ENCODE data around the gene ATP6V1F.

DNA sequence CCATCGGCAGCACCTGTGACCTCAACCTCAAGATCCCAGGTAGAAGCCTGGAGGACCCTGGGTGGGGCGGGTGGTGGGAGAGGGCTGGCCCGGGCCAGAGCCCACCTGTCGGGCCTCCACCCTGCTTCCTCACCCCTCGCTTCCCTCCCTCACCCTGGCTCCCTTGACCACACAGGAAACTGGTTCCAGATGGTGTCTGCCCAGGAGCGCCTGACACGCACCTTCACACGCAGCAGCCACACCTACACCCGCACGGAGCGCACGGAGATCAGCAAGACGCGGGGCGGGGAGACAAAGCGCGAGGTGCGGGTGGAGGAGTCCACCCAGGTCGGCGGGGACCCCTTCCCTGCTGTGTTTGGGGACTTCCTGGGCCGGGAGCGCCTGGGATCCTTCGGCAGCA, 8.9 kb upstream of the ATP6V1F start:
- TF ChIP-seq, protein P1, sequence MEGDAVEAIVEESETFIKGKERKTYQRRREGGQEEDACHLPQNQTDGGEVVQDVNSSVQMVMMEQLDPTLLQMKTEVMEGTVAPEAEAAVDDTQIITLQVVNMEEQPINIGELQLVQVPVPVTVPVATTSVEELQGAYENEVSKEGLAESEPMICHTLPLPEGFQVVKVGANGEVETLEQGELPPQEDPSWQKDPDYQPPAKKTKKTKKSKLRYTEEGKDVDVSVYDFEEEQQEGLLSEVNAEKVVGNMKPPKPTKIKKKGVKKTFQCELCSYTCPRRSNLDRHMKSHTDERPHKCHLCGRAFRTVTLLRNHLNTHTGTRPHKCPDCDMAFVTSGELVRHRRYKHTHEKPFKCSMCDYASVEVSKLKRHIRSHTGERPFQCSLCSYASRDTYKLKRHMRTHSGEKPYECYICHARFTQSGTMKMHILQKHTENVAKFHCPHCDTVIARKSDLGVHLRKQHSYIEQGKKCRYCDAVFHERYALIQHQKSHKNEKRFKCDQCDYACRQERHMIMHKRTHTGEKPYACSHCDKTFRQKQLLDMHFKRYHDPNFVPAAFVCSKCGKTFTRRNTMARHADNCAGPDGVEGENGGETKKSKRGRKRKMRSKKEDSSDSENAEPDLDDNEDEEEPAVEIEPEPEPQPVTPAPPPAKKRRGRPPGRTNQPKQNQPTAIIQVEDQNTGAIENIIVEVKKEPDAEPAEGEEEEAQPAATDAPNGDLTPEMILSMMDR (optimal IDR thresholded peaks at IDR 0.05 in 1 of 3, IDR thresholded peaks at IDR 0.05 in 1 of 3, conservative IDR thresholded peaks at IDR 0.05 in 1 of 3; ENCODE audit: extremely low read depth in 1 of 3, insufficient read depth in 2 of 3, low read length in 3 of 3): no peak
- no peak for TF ChIP-seq EZH2 (IDR thresholded peaks at IDR 0.05; ENCODE audit: low read length)
